Karpas-422 (cell line): ENCODE data around the gene HYPK. TPM values are rescaled to one million over a fixed set of nuclear protein-coding genes. Genes with fewer than 3 reads are reported as not detected.

ENCODE experiments used
- DNase-seq: peaks from one replicate; pipeline ENCODE4 v3.0.0-alpha.2; 2015
- H2AFZ ChIP-seq: fragments of 200-600 bp; sonication (generic); 2 replicates; pipeline ENCODE4 v1.6.1; 2014; ENCODE audit warnings: antibody characterized with exemption, low read length, mixed read lengths
- H3K27ac ChIP-seq: fragments of 200-600 bp; sonication (generic); 2 replicates; pipeline ENCODE4 v1.5.1; 2014; ENCODE audit warnings: mild to moderate bottlenecking, low read length, moderate library complexity
- H3K27me3 ChIP-seq: fragments of 200-600 bp; sonication (generic); 2 replicates; pipeline ENCODE4 v1.6.1; 2014; ENCODE audit warnings: low read length, mixed read lengths
- H3K36me3 ChIP-seq: fragments of 200-600 bp; sonication (generic); 2 replicates; pipeline ENCODE4 v1.6.1; 2014; ENCODE audit warnings: low read length, mixed read lengths; ENCODE audit not compliant: insufficient read depth
- H3K4me1 ChIP-seq: fragments of 200-600 bp; sonication (generic); 2 replicates; pipeline ENCODE4 v1.6.1; 2014; ENCODE audit warnings: mild to moderate bottlenecking, low read length, mixed read lengths
- H3K4me2 ChIP-seq: fragments of 200-600 bp; sonication (generic); 2 replicates; pipeline ENCODE4 v1.6.1; 2014; ENCODE audit warnings: low read length, low read depth, mild to moderate bottlenecking; ENCODE audit not compliant: poor library complexity, severe bottlenecking
- H3K4me3 ChIP-seq: fragments of 200-600 bp; sonication (generic); 2 replicates; pipeline ENCODE4 v1.5.1; 2014; ENCODE audit warnings: mild to moderate bottlenecking, antibody characterized with exemption, low read length, mixed read lengths
- H3K79me2 ChIP-seq: fragments of 200-600 bp; sonication (generic); 2 replicates; pipeline ENCODE4 v1.6.1; 2014; ENCODE audit warnings: mild to moderate bottlenecking, low read length, mixed read lengths
- H3K9ac ChIP-seq: fragments of 200-600 bp; sonication (generic); 2 replicates; pipeline ENCODE4 v1.6.0; 2014; ENCODE audit warnings: low read length
- H3K9me2 ChIP-seq: fragments of 200-600 bp; sonication (generic), shearing (Covaris generic); replicated peaks from 2 replicates; pipeline ENCODE4 v1.6.0; 2014; ENCODE audit warnings: mild to moderate bottlenecking, low read length, moderate library complexity; ENCODE audit not compliant: insufficient read depth
- H3K9me3 ChIP-seq: fragments of 300-700, 200-600 bp; sonication (generic); 2 replicates; pipeline ENCODE4 v1.6.1; 2014; ENCODE audit warnings: low read length, mixed read lengths
- H4K20me1 ChIP-seq: fragments of 200-600 bp; sonication (generic); 2 replicates; pipeline ENCODE4 v1.6.1; 2014; ENCODE audit warnings: mild to moderate bottlenecking, antibody characterized with exemption, low read length, low read depth; ENCODE audit not compliant: insufficient read depth
- total RNA-seq: library from RNA; depleted of rRNA; stranded (reverse); fragments of >200 nt; shearing (Covaris generic); gene quantifications from 2 replicates; pipeline ENCODE4 v1.2.3, GENCODE V29; 2014; ENCODE audit warnings: low replicate concordance

HYPK gene
- total RNA-seq, 1 experiment from 2014 or later, result 31.1 TPM

DNA sequence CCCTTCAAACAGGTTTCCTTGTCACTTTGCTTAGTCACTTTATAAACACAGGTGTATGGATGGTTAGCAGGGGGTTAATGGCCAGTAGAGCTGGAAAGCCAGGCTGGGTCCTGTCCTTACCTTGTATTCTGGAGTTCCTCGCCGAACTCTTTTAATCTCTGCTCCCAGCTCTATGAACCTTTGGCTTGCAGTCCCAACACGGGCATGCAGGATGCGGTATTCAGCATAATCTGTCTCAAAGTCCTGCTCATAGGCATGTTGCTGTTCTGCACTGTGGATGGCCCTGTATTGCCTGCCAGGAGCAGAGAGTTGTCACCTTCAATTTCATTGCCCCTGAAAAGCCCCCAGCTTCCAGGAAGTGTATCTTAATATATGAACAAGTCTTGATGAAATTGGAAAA is 26.3 kb upstream of the HYPK start:
- no peaks in the 10 kb centered on the region for H3K27me3 ChIP-seq
- H3K9ac ChIP-seq, result peak overlapping the region; percentile 100
- peak overlapping the region; percentile 95 for H3K4me2 ChIP-seq
- peak; percentile 54 for DNase-seq
- peak overlapping the region; percentile 96 for H3K4me3 ChIP-seq
- peak overlapping the region; percentile 99 for H3K27ac ChIP-seq
- H3K9me3 ChIP-seq, result no peaks in the 10 kb centered on the region
- H4K20me1 ChIP-seq, result peaks cover 28% of the 10 kb centered on the region
- no peaks in the 10 kb centered on the region for H3K9me2 ChIP-seq
- H3K4me1 ChIP-seq, result peaks cover 74% of the 10 kb centered on the region
- peaks cover 58% of the 10 kb centered on the region for H3K36me3 ChIP-seq
- no peak overlapping the region for H2AFZ ChIP-seq
- H3K79me2 ChIP-seq, result peaks cover 26% of the 10 kb centered on the region

DNA sequence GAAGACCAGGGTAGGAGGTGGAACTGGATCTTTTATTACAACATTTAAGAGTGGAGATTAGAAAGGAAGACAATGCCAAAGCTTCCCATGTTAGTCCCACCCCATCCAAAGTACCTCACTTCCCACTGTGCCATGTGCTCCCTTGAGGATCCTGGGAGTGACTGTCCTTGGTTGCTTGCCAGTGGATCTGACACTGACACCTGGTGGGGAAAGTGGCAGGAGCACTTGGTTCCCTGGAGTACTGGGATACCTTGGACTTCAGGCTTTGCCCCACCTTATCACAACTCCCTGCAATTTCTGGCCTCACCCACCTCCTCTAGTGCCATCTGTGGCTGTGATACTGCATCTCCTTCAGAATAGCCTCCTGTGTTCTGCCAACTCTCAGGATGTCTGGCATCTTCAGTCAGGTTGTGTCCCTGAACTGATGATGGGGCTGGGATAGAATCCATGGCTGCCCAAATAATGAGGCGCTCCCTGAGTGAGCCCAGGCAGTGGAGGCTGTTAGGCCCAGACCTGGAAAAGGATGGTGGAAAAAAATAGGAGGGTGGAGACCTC is 24.9 kb upstream of the HYPK start:
- Histone ChIP-seq H3K36me3 (peaks cover 46% of the 10 kb centered on the region), H3K27ac (peak overlapping the region; percentile 99), H3K9ac (peak overlapping the region; percentile 100), H3K9me3 (no peaks in the 10 kb centered on the region), H4K20me1 (peaks cover 28% of the 10 kb centered on the region), H2AFZ (no peak overlapping the region), H3K9me2 (no peaks in the 10 kb centered on the region), H3K4me2 (peak overlapping the region; percentile 95), H3K79me2 (peaks cover 26% of the 10 kb centered on the region), H3K4me3 (peak overlapping the region; percentile 96), H3K27me3 (no peaks in the 10 kb centered on the region), H3K4me1 (peaks cover 67% of the 10 kb centered on the region)
- peak; percentile 64 for DNase-seq

DNA sequence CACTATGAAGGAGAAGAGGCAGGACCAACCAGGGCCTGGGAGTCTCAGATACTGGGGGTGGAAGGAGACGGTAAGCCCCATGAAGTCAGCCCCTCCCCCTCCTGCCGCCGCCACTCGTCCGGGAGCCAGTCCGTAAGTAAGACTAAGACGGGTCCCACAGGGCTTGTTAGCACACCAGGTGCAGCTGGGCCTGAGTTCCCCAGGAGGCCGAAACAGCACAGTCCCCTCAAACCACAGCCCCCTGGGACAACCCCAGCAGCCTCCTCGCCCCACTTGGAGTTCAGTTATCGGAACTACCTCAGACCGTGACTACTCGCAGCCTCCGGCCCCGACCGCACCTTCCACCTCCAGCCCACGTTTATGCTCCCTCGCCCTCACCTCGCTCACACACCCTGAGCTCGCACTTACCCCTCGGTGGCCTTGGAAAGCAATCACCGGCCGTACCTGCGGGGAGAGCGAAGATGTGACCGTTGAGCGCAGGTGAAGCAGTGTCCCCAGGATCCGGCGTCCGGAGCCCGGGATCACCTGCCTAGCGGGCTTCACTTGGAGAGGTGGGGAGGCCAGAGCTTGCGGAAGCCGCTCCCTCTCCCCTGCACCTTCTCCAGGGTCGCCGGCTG is 24.2 kb upstream of the HYPK start:
- Histone ChIP-seq H4K20me1 (peaks cover 28% of the 10 kb centered on the region), H3K4me3 (peak overlapping the region; percentile 96), H3K27ac (peak overlapping the region; percentile 99), H3K79me2 (peaks cover 26% of the 10 kb centered on the region), H3K27me3 (no peaks in the 10 kb centered on the region), H3K9me3 (no peaks in the 10 kb centered on the region), H3K36me3 (peaks cover 41% of the 10 kb centered on the region), H2AFZ (no peak overlapping the region), H3K4me1 (peaks cover 65% of the 10 kb centered on the region), H3K9ac (peak overlapping the region; percentile 100), H3K4me2 (peak overlapping the region; percentile 95), H3K9me2 (no peaks in the 10 kb centered on the region)
- peak; percentile 99 for DNase-seq

DNA sequence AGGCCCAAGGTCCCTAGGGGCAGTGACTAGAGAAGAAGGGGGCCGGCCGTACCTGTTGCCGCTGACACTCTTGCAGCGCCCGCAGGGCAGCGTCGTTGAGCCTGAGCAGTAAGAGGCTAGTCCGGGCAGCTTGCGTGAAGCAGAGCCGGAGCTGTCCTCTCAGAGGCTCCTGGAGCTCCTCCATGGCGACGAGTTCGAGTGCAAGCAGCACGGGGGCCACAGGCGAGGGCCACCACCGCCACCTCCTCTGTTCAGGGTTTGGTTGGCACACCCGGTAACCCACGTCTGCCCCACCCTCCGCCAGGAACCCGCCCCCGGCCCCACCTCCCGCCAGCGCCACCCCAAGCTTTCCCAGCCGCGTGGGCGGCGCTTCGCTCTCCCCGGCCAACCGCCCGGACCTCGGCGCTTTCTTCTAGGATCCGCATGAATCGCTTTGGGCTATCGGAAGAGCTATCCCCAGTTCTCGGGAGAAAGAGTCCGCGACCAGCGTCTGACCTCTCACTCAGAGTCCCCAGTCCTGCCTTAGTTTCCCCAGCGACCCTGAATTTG is 23.6 kb upstream of the HYPK start, which contains the start of gene ELL3:
ELL3 (minus strand) TSS at position 249 of the 549 bp plus-strand sequence; CDS start at position 184, 65 bp downstream.
- H3K4me2 ChIP-seq, result peak within 1 kb of the TSS; percentile 95
- no peaks in the 10 kb centered on the region for H3K9me3 ChIP-seq
- H3K79me2 ChIP-seq, result peaks cover 26% of the 10 kb centered on the region
- H4K20me1 ChIP-seq, result peaks cover 25% of the 10 kb centered on the region
- no peaks in the 10 kb centered on the region for H3K9me2 ChIP-seq
- H3K9ac ChIP-seq, result peak within 1 kb of the TSS; percentile 100
- no peak within 1 kb of the TSS; the same call in 1 of the 2 replicates for H2AFZ ChIP-seq
- peak; percentile 96 for DNase-seq
- H3K4me3 ChIP-seq, result peak within 1 kb of the TSS; percentile 96
- H3K27ac ChIP-seq, result peak within 1 kb of the TSS; percentile 99
- H3K36me3 ChIP-seq, result peaks cover 35% of the 10 kb centered on the region
- H3K4me1 ChIP-seq, result peaks cover 64% of the 10 kb centered on the region
- no peaks in the 10 kb centered on the region for H3K27me3 ChIP-seq

DNA sequence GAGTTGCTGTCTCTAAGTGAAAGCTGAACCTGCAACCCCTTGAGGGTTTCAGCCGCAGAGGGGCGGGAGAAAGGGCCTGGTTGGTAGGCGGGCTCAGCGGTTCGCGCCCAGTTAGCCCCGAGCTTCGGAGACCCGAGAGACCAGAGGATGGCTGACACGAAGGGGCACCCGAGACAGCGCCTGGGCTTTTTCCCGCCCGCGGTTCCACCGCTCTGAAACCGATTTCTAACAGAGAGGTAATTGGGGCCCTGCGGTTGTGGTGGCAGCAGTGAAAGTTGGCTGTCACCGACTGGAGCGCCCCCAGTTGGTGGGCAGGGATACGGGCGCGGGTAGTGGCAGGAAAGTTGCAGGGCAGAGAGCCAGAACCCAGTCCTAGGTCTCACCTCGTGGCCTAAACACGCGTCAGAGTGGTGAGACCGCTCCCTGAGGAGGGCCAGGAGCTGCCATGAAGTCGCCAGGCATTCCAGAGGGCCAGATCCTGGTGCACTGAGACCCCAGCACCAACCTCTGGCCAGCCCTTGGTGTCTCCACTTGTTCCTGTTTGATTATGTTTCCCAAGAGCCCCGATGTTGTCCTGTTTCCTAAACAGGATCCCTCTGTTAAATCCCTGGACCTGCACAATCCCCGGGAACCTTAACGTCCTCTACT is 23.0 kb upstream of the HYPK start:
- Histone ChIP-seq H3K9me2 (no peaks in the 10 kb centered on the region), H3K27me3 (no peaks in the 10 kb centered on the region), H3K9ac (peak overlapping the region; percentile 100), H4K20me1 (peaks cover 20% of the 10 kb centered on the region), H3K79me2 (peaks cover 26% of the 10 kb centered on the region), H3K27ac (peak overlapping the region; percentile 99), H3K9me3 (no peaks in the 10 kb centered on the region), H3K4me1 (peaks cover 64% of the 10 kb centered on the region), H3K36me3 (peaks cover 29% of the 10 kb centered on the region), H3K4me2 (peak overlapping the region; percentile 95), H3K4me3 (peak overlapping the region; percentile 96), H2AFZ (no peak overlapping the region; the same call in 1 of the 2 replicates)
- peak; percentile 97 for DNase-seq

DNA sequence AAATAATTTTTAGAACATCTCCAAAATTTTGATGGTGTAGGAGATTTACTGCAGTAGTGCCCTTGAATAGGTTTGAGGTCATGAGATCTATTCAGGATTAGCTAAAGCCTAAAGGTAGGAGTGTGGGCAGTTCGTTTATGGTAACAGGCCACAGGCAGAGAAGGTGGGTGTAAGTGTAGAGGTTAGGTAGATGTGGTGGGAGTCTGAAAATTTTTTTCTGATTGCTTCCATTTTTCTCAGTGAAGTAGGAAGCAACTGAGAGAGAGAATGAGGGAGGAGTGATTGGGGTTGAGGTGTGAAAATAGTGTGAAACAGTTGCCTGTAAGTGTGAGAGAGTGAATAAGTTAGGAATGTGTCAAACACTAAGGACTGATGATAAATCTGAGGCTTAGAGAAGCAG is 21.4 kb upstream of the HYPK start:
- Histone ChIP-seq H3K36me3 (peaks cover 18% of the 10 kb centered on the region), H3K9ac (no peak overlapping the region), H3K4me2 (no peak overlapping the region), H3K27me3 (no peaks in the 10 kb centered on the region), H3K27ac (peak overlapping the region; percentile 48; the same call in 1 of the 2 replicates), H4K20me1 (peaks cover 17% of the 10 kb centered on the region), H3K4me1 (peaks cover 50% of the 10 kb centered on the region), H3K4me3 (no peak overlapping the region), H3K9me3 (no peaks in the 10 kb centered on the region), H3K79me2 (peaks cover 26% of the 10 kb centered on the region), H2AFZ (no peak overlapping the region), H3K9me2 (no peaks in the 10 kb centered on the region)
- no peak for DNase-seq

DNA sequence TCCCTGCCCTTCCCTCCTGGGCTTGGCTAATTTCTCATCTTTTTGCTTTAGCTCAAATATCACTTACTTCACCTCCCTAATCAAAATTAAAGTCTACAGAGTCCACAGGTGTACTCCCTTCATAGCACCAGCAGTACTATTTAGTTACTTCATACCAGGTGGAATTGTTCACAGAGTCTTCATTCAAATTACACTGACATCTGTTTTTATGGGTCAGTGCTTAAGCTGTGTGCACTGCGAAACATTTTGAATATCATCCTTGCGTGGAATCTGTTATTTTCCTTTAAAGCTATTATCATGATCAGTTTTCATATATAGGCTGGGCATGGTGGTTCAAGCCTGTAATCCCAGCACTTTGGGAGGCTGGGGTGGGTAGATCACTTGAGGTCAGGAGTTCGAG is 11.0 kb upstream of the HYPK start:
- H3K4me2 ChIP-seq, result peak overlapping the region; percentile 65

More for the DNA sequence above, 11.0 kb upstream of the HYPK start:
- H3K9ac ChIP-seq, result peak overlapping the region; percentile 68
- H3K4me1 ChIP-seq, result peaks cover 54% of the 10 kb centered on the region
- no peaks in the 10 kb centered on the region for H3K9me2 ChIP-seq
- H4K20me1 ChIP-seq, result peaks cover 20% of the 10 kb centered on the region; the same call in 1 of the 2 replicates
- no peak overlapping the region for H2AFZ ChIP-seq
- H3K79me2 ChIP-seq, result peaks cover 22% of the 10 kb centered on the region
- peaks cover 23% of the 10 kb centered on the region for H3K36me3 ChIP-seq
- DNase-seq, result peak; percentile 94
- H3K27me3 ChIP-seq, result no peaks in the 10 kb centered on the region
- no peaks in the 10 kb centered on the region for H3K9me3 ChIP-seq
- no peak overlapping the region for H3K4me3 ChIP-seq
- H3K27ac ChIP-seq, result peak overlapping the region; percentile 98
